Kidney glomerular epithelial cell (primary cell): Measurements from ENCODE around the gene GATD1.

ENCODE experiments used
- DNase-seq: peaks from one replicate; lab custom pipeline; 2025; lab: John Stamatoyannopoulos, UW

Gene GATD1

DNA sequence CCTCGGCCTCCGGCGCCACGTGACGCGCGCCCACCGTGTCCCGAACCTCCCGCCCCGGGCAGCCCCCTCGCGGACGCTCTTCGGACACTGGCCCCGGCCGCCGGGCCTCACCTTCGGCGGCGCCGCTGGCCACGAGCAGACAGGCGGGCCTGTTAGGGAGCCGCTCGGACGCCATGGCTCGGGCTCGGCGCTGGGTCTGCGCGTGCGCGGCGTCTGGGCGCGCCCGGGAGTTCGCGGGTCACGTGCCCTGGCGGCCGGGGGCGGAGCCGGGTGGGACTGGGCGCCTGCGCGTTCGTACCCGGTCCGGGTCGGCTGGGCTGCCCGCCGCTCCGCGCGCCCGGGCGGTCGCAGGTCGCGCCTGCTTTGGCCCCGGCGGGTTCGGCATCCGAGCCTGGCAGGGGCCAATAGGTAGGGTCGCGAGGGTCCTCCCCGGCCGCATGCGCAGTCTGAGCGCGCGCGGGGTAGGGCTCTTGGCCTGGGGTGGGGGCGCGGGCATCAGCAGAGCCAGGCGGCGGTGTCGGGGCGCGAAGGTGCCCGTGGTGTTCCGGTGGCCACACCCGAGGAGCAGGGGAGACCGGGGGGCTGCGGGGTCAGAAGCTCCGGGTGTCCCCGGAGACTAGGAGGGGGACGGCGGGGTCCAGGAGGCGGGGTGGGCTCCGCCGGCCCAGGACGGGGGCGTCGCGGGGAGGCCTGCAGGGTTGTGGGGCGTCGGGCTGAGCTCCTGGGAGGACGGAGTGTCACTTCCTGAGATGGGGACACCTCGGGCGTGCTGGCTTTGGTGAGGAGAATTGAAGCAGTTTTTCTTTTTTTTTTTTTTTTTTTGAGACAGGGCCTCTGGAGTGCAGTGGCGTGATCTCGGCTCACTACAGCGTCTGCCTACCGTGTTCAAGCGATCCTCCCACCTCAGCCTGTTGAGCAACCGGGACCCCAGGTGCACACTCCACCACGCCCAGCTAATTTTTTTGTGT is at the start of gene GATD1:
TSS of gene GATD1 (minus strand) at position 200 of the 968 bp plus-strand sequence. CDS start at position 175, 25 bp downstream.
- DNase-seq, result peak; percentile 81

DNA sequence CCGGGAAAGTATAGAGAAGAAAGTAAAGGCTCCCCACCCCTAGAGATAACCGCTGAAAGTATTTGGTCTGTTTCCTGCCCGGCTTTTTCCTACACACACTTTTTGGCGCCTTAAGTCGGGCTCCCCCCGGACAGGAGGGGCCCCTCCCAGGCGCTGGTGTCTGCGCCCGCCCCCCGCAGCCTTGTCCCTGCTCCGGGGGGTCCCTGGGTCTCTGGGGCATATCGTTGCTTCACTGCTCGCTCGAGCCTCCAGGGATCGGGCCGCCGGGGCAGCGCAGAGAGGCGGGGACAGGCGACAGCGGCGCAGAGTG is 49.5 kb upstream of the GATD1 start:
- no peak for DNase-seq

GRCh38 chr11:826227-826621 is 48.9 kb upstream of the GATD1 start:
- DNase-seq, result no peak

DNA sequence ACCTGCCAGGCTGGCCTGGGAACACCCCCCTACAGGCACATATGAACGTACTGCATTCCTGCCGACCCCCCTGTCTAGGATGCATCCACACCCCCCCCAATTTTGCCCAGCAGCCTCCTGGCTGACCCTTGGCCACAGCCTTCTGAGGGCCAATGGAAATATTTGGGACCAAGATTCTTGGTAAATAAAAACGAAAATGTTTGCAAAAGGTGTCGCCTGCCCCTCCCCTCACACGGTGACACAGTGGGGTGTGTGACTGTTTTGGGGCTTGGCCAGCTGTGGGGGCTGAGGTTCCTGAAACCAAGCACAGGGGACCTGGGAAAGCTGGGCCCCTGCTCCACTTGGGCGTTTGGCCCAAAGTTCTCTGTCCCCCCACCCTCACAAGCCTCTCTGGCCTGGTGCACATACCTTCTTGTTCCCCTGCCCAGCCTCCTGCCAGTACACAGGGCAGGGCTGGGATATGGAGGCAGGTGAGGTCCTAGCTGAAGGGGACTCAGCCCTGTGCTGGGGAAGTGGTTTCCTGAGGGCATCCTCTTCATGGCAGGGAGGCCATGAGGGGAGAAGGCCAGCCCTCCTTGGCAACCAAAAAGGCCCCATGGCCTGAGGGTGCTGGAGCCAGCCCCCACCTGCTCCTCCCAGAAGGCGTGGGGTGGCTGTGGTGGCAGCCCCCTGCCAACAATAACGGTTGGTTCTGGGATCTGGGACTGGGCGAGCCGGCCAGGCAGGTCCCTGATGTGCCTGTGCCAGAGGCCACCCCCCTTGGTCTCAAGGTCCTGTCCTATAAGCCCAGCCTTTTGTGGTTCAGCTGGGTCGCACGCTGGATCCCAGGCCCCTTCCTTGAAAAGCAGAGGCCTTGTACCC is 48.3 kb upstream of the GATD1 start:
- DNase-seq, result no peak

GRCh38 chr11:824942-825341 is 47.7 kb upstream of the GATD1 start:
- DNase-seq, result no peak

GRCh38 chr11:824292-824880 is 47.1 kb upstream of the GATD1 start:
- DNase-seq, result no peak

DNA sequence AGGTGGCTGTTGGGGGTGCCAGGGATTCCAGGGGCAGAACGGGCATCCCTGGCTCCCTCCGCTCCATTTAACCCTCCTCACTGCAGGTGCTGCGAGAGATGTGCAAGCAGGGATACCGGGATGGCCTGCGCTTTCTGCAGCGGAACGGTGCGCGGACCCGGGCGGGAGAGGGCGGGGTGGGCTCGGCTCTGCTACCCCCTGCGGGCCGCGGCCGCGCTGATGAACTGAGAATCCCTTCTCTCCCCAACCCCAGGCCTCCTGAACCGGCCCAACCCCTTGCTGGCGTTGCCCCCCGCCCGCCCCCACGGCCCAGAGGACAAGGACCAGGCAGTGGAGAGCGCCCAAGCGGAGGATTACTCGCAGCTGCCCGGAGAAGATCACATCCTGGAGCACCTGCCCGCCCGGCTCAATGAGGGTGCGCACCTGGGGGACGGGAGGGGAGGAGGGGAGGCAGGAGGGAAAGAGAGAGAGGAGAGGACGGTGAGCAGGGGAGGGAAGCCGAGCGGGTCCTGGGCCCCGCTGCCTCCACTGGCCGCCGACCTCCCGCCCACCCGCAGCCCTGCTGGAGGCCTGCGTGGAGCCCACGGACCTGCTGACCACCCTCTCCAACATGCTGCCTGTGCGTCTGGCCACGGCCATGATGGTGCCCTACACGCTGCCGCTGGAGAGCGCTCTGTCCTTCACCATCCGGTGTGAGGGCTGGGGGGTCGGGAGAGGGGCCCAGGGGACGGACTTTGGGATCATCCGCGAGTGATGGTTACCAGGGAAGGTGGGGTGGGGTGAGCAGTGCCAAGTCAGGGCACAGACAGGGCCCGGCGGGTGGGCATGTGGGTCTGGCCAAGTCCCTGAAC is 46.4 kb upstream of the GATD1 start:
- no peak for DNase-seq

DNA sequence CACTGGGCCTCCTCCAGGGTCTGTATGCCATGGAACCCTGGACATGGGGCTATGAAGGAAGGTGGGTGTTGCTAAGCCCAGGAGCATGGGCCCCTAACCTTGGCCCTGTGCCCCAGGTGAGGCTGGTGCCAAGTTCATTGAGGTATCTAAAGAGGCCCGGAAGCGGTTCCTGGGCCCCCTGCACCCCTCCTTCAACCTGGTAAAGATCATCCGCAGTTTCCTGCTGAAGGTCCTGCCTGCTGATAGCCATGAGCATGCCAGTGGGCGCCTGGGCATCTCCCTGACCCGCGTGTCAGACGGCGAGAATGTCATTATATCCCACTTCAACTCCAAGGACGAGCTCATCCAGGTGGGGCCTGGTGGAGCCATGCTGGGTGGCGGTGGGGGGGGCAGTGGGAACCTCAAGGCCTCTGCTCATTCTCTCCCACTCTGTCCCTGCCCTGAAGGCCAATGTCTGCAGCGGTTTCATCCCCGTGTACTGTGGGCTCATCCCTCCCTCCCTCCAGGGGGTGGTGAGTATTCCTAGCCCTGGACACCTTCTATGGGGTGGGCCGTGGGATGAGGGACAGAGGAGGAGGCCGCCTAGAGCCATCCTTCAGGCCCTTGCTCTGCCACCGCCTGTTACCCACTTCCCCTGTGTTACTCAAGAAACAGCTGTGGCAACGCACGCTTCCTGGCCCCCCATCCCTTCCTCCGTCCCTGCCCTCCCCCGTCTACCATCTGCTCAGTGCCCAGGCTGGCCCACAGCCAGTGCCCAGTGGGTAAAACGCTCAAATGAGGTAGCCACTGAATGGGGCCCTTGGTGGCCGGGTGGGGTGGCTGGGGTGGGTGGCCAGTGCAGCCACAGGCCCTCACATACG is 44.5 kb upstream of the GATD1 start:
- DNase-seq, result no peak

GRCh38 chr11:820655-821511 is 43.6 kb upstream of the GATD1 start:
- peak; percentile 47 for DNase-seq

DNA sequence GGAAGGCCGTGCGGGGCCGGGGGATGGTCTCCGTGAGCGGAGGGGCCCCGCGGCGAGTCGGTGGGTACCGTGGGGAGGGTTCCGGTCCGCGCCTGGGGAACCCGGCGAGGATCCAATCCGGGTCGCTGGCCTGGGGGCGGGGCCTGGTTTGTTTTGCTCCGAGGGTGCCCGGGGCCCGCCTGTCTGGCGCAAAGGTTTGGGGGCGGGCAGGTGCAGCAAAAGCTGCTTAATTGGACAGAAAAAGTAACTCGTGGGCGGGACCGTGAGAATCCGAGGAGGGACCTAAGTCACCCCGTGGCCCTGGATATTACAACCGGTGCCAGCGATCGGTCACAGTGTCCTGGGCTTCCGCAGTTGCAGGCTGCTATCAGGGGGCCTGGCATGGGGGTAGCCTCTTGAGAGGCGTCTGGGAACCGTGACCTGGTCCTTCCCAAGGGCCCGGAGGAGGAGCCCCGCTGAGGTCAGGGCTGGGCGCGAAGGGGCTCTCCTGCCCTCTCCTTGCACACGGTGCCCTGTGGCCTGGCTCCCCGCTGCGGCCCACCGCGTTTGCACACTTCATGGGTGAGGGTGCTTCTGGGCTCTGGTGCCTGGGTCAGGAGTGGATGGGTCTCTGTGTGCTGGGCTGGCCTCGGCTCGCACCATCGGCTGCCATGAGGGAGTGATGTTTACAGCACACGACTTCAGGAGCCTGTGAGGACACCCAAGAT is 42.8 kb upstream of the GATD1 start:
- DNase-seq, result no peak

- peak; percentile 66 for DNase-seq
Observed at GRCh38 chr11:819129-819931, 42.0 kb upstream of the GATD1 start.

GRCh38 chr11:818396-819128 is 41.3 kb upstream of the GATD1 start, which contains the start of gene PNPLA2:
TSS of gene PNPLA2 (plus strand) at chr11:818914. CDS start at chr11:819719, 805 bp downstream.
- peak; percentile 85 for DNase-seq

DNA sequence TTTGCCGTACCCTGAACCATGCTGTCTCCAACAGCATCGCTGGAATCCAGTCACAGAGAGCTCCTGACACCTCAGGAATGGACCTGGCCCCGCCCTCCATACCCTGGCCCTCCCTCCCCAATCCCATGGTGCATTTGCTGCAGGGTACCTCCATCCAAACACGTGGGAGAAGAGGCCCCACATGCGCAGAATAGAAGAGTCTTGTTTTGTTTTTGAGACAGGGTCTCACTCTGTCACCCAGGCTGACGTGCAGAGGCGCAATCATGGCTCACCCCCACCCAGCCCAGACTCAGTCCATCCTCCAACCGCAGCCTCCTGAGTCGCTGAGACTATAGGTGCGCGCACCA is 39.1 kb upstream of the GATD1 start:
- DNase-seq, result no peak

GRCh38 chr11:815675-816432 is 38.6 kb upstream of the GATD1 start:
- no peak for DNase-seq

GRCh38 chr11:813456-814096 is 36.3 kb upstream of the GATD1 start:
- no peak for DNase-seq

DNA sequence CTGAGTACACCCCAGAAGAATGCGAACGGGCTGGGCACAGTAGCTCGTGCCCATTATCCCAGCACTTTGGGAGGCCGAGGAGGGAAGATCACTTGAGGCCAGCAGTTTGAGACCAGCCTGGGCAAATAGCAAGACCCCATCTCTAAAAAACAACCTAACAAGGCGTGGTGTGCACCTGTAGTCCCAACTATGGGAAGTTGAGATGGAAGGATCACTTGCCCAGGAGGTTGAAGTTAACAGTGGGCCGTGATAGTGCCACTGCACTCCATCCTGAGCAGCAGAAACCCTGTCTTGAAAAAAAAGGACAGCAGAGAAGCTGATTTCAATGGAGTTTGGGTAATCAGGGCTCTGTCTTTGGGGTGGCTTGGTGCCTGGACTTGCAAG is 35.8 kb upstream of the GATD1 start:
- DNase-seq, result no peak
